GM21717 (cell line): ENCODE data around the gene UBE2Q1.

ENCODE experiments used
- ATAC-seq: cut with Tn5 transposase; IDR thresholded peaks from one replicate; pipeline ENCODE4 v1.9.1; 2021; ENCODE audit warnings: mild to moderate bottlenecking, moderate library complexity; ENCODE audit not compliant: unreplicated experiment

UBE2Q1 gene

GRCh38 chr1:154557939-154558719, at the start of gene UBE2Q1:
TSS of gene UBE2Q1 (minus strand) at chr1:154558662. CDS start at chr1:154558553, 109 bp downstream.
- peak; percentile 10 for ATAC-seq

GRCh38 chr1:154607609-154608396, 49.3 kb upstream of the UBE2Q1 start, which contains the start of gene ADAR:
TSS of gene ADAR (minus strand) at chr1:154608186. CDS start at chr1:154608006, 180 bp downstream.
- ATAC-seq: peak; percentile 56

GRCh38 chr1:154607106-154607608, 48.7 kb upstream of the UBE2Q1 start:
- no peak for ATAC-seq

GRCh38 chr1:154605534-154605933, 47.1 kb upstream of the UBE2Q1 start:
- ATAC-seq: no peak

- no peak for ATAC-seq
Observed at GRCh38 chr1:154603317-154603716, 44.9 kb upstream of the UBE2Q1 start.

GRCh38 chr1:154599658-154600057, 41.2 kb upstream of the UBE2Q1 start:
- no peak for ATAC-seq

GRCh38 chr1:154598871-154599635, 40.6 kb upstream of the UBE2Q1 start:
- no peak for ATAC-seq

- no peak for ATAC-seq
Observed at GRCh38 chr1:154595621-154596020, 37.2 kb upstream of the UBE2Q1 start.

- ATAC-seq: no peak
Observed at GRCh38 chr1:154594811-154595210, 36.3 kb upstream of the UBE2Q1 start.

GRCh38 chr1:154593390-154593789, 34.9 kb upstream of the UBE2Q1 start:
- no peak for ATAC-seq

- no peak for ATAC-seq
Observed at GRCh38 chr1:154591206-154591605, 32.7 kb upstream of the UBE2Q1 start.

- ATAC-seq: no peak
Observed at GRCh38 chr1:154590756-154591155, 32.3 kb upstream of the UBE2Q1 start.

GRCh38 chr1:154589780-154590179, 31.3 kb upstream of the UBE2Q1 start:
- ATAC-seq: no peak

GRCh38 chr1:154586641-154587040, 28.2 kb upstream of the UBE2Q1 start:
- ATAC-seq: no peak

GRCh38 chr1:154586231-154586630, 27.8 kb upstream of the UBE2Q1 start:
- no peak for ATAC-seq

- ATAC-seq: no peak
Observed at GRCh38 chr1:154584267-154584994, 26.0 kb upstream of the UBE2Q1 start.

GRCh38 chr1:154583773-154584172, 25.3 kb upstream of the UBE2Q1 start:
- no peak for ATAC-seq

- no peak for ATAC-seq
Observed at GRCh38 chr1:154582885-154583284, 24.4 kb upstream of the UBE2Q1 start.

- no peak for ATAC-seq
Observed at GRCh38 chr1:154581766-154582165, 23.3 kb upstream of the UBE2Q1 start.

GRCh38 chr1:154579374-154579773, 20.9 kb upstream of the UBE2Q1 start:
- ATAC-seq: no peak
